Measurements from ENCODE around the gene SDCBP2. TPM values are rescaled to one million over a fixed set of nuclear protein-coding genes. Genes with fewer than 3 reads are reported as not detected.

SDCBP2 gene
- total and polyA plus RNA-seq, 2 experiments from 2014 or later = 3.2 to 5.3 TPM

DNA sequence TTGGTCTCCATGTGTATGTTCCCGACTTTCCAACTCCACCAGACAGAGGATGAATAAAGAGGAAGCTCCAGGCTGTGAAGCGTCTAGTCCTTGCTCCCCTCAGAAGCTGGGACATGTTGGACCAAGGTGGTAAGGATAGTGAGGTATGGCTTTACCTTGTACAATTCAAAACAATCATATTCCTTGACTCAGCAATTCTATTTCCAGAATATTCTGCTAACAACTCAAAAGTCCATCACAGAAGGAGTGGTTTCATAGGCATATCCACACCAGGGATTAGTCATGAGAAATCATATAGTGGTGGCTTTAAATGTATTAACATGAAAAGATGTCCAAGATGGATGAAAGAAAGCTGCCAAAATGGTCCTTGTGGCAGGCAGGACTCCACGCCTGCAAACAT, 44.1 kb upstream of the SDCBP2 start (continued):
- TF ChIP-seq, protein P1, sequence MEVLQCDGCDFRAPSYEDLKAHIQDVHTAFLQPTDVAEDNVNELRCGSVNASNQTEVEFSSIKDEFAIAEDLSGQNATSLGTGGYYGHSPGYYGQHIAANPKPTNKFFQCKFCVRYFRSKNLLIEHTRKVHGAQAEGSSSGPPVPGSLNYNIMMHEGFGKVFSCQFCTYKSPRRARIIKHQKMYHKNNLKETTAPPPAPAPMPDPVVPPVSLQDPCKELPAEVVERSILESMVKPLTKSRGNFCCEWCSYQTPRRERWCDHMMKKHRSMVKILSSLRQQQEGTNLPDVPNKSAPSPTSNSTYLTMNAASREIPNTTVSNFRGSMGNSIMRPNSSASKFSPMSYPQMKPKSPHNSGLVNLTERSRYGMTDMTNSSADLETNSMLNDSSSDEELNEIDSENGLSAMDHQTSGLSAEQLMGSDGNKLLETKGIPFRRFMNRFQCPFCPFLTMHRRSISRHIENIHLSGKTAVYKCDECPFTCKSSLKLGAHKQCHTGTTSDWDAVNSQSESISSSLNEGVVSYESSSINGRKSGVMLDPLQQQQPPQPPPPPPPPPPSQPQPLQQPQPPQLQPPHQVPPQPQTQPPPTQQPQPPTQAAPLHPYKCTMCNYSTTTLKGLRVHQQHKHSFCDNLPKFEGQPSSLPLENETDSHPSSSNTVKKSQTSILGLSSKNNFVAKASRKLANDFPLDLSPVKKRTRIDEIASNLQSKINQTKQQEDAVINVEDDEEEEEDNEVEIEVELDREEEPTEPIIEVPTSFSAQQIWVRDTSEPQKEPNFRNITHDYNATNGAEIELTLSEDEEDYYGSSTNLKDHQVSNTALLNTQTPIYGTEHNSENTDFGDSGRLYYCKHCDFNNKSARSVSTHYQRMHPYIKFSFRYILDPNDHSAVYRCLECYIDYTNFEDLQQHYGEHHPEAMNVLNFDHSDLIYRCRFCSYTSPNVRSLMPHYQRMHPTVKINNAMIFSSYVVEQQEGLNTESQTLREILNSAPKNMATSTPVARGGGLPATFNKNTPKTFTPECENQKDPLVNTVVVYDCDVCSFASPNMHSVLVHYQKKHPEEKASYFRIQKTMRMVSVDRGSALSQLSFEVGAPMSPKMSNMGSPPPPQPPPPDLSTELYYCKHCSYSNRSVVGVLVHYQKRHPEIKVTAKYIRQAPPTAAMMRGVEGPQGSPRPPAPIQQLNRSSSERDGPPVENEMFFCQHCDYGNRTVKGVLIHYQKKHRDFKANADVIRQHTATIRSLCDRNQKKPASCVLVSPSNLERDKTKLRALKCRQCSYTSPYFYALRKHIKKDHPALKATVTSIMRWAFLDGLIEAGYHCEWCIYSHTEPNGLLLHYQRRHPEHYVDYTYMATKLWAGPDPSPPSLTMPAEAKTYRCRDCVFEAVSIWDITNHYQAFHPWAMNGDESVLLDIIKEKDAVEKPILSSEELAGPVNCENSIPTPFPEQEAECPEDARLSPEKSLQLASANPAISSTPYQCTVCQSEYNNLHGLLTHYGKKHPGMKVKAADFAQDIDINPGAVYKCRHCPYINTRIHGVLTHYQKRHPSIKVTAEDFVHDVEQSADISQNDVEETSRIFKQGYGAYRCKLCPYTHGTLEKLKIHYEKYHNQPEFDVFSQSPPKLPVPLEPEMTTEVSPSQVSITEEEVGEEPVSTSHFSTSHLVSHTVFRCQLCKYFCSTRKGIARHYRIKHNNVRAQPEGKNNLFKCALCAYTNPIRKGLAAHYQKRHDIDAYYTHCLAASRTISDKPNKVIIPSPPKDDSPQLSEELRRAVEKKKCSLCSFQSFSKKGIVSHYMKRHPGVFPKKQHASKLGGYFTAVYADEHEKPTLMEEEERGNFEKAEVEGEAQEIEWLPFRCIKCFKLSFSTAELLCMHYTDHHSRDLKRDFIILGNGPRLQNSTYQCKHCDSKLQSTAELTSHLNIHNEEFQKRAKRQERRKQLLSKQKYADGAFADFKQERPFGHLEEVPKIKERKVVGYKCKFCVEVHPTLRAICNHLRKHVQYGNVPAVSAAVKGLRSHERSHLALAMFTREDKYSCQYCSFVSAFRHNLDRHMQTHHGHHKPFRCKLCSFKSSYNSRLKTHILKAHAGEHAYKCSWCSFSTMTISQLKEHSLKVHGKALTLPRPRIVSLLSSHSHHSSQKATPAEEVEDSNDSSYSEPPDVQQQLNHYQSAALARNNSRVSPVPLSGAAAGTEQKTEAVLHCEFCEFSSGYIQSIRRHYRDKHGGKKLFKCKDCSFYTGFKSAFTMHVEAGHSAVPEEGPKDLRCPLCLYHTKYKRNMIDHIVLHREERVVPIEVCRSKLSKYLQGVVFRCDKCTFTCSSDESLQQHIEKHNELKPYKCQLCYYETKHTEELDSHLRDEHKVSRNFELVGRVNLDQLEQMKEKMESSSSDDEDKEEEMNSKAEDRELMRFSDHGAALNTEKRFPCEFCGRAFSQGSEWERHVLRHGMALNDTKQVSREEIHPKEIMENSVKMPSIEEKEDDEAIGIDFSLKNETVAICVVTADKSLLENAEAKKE (CRISPR knock-in tag; IDR thresholded peaks at IDR 0.05) = no peak
- no peak for TF ChIP-seq EZH2phosphoT487 (IDR thresholded peaks at IDR 0.05; ENCODE audit: unreplicated experiment)

DNA sequence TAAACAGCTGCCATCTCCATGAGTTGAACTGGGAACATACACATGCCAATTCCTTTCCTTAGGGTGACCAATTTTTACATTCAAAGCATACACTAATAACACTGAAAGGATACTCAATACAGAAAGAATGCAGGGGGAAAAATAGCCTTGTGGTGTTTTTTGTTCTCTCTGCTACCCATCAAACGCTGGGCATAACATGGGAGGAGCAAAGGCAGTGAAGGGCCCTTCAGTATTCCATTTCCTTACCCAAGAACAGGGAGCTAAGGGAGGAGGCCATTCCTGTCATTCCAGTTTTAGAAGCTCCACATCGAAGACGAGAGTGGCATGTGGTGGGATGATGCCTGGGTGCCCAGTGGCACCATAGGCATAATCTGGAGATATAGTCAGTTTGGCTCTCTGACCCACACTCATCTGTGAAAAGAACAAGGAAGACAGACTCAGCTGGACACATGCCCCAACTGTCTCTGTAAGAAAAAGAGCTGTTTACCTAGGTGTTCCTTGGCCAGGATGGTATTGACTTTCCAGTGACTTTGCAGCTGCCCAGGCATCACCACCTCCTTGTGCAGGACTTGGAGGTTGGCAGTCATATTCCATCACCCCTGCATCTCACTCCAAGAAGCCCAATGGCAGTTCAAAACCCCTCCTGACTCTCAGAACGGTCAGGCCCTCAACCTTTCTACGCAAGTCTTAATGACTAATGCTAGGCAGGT, 43.0 kb upstream of the SDCBP2 start:
- Histone ChIP-seq H3K4me3 (no peak overlapping the region), H3K4me1 (ENCODE audit: insufficient read depth) (peaks cover 2% of the 10 kb centered on the region; the same call in 1 of the 2 replicates), H3K79me2 (replicated peaks; ENCODE audit: insufficient read depth) (peaks cover 41% of the 10 kb centered on the region), H3K9me2 (ENCODE audit: insufficient read depth) (no peaks in the 10 kb centered on the region), H3K27me3 (ENCODE audit: insufficient read depth) (no peaks in the 10 kb centered on the region), H3K27ac (ENCODE audit: low read depth) (no peak overlapping the region), H2AFZ (no peak overlapping the region), H3K4me2 (no peak overlapping the region), H4K20me1 (replicated peaks; ENCODE audit: insufficient read depth) (peaks cover 60% of the 10 kb centered on the region), H3K36me3 (ENCODE audit: insufficient read depth) (peaks cover 10% of the 10 kb centered on the region), H3F3A (replicated peaks; ENCODE audit: low read depth) (no peaks in the 10 kb centered on the region)
- H3K4me1 Mint-ChIP-seq = peaks cover 15% of the 10 kb centered on the region
- TF ChIP-seq, protein P2, sequence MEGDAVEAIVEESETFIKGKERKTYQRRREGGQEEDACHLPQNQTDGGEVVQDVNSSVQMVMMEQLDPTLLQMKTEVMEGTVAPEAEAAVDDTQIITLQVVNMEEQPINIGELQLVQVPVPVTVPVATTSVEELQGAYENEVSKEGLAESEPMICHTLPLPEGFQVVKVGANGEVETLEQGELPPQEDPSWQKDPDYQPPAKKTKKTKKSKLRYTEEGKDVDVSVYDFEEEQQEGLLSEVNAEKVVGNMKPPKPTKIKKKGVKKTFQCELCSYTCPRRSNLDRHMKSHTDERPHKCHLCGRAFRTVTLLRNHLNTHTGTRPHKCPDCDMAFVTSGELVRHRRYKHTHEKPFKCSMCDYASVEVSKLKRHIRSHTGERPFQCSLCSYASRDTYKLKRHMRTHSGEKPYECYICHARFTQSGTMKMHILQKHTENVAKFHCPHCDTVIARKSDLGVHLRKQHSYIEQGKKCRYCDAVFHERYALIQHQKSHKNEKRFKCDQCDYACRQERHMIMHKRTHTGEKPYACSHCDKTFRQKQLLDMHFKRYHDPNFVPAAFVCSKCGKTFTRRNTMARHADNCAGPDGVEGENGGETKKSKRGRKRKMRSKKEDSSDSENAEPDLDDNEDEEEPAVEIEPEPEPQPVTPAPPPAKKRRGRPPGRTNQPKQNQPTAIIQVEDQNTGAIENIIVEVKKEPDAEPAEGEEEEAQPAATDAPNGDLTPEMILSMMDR (conservative IDR thresholded peaks at IDR 0.05; ENCODE audit: low read depth in 2 of 2) = no peak
- TF ChIP-seq ZNF331 (CRISPR knock-in tag; IDR thresholded peaks at IDR 0.05; ENCODE audit: low read depth) (no peak), EZH2phosphoT487 (IDR thresholded peaks at IDR 0.05; ENCODE audit: unreplicated experiment) (no peak)
- no peaks in the 10 kb centered on the region for H3K9me3 Mint-ChIP-seq
- H3K27me3 Mint-ChIP-seq (ENCODE audit: insufficient read depth, low read depth, poor library complexity) = no peaks in the 10 kb centered on the region
- H3K4me3 Mint-ChIP-seq = no peak overlapping the region
- no peak overlapping the region for H3K27ac Mint-ChIP-seq
- DNase-seq (ENCODE audit: low spot score) = no peak
- H3K36me3 Mint-ChIP-seq (ENCODE audit: low read depth) = peaks cover 49% of the 10 kb centered on the region
- ATAC-seq = no peak

All from GM23338 (cell line).